ENCODE measurements around the gene ETV7.
A peak's percentile ranks its signal among the peaks of the same experiment; 100 is the strongest.

The ETV7 gene

DNA sequence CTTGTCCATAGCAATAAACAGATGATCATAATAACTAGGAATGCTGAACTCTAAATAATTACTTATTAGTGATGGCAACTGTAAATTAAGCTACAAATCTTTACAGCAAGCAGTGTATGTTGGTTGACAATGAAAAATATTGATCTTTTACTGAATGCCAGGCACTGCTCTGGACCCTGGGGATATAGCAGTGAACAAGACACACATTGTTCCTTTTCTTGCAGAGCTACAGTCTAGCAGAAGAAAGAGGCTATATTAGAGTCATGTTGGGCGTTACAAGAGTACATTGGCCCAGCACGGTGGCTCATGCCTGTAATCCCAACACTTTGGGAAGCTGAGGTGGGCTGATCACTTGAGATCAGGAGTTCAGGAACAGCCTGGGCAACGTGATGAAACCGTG, 43.7 kb upstream of the ETV7 start:
- Histone ChIP-seq H3K4me2 (ENCODE audit: low read depth, low read length, poor library complexity, severe bottlenecking) (no peak overlapping the region), H3K27ac (ENCODE audit: low read depth, low read length) (no peak overlapping the region)

DNA sequence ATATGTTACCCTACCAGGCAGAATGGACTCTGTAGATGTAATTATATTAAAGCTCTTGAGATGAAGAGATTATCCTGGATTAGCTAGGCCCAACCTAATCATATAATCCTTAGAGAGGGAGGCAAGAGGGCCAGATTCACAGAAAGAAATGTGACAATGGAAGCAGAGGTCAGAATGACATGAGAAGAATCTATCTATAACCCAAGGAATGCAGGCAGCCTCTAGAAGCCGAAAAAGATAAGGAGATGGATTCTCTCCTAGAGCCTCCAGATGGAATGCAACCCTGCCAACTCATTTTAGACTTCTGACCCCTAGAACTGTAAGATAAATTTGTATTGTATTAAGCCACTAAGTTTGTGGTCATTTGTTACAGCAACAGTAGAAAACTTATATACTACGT, 42.9 kb upstream of the ETV7 start:
- no peak overlapping the region for H3K4me3 ChIP-seq (ENCODE audit: insufficient read depth, low read length, poor library complexity, severe bottlenecking)
- no peaks in the 10 kb centered on the region for H3K36me3 ChIP-seq (ENCODE audit: low read length)
- H3K9me3 ChIP-seq (ENCODE audit: insufficient read depth, low read length) = no peaks in the 10 kb centered on the region
- no peak overlapping the region for H3K9ac ChIP-seq (ENCODE audit: low read length)
- no peak for TF ChIP-seq EZH2phosphoT487 (conservative IDR thresholded peaks at IDR 0.05; ENCODE audit: low read length)
- TF ChIP-seq, protein P1, sequence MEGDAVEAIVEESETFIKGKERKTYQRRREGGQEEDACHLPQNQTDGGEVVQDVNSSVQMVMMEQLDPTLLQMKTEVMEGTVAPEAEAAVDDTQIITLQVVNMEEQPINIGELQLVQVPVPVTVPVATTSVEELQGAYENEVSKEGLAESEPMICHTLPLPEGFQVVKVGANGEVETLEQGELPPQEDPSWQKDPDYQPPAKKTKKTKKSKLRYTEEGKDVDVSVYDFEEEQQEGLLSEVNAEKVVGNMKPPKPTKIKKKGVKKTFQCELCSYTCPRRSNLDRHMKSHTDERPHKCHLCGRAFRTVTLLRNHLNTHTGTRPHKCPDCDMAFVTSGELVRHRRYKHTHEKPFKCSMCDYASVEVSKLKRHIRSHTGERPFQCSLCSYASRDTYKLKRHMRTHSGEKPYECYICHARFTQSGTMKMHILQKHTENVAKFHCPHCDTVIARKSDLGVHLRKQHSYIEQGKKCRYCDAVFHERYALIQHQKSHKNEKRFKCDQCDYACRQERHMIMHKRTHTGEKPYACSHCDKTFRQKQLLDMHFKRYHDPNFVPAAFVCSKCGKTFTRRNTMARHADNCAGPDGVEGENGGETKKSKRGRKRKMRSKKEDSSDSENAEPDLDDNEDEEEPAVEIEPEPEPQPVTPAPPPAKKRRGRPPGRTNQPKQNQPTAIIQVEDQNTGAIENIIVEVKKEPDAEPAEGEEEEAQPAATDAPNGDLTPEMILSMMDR (IDR thresholded peaks at IDR 0.05; ENCODE audit: insufficient read depth, low read length, poor library complexity, severe bottlenecking) = no peak
- no peaks in the 10 kb centered on the region for H3K27me3 ChIP-seq (ENCODE audit: low read length)
- no peak overlapping the region for H3K4me2 ChIP-seq (ENCODE audit: low read depth, low read length, poor library complexity, severe bottlenecking)
- no peak overlapping the region for H2AFZ ChIP-seq (ENCODE audit: low read depth, low read length, severe bottlenecking)
- H3K79me2 ChIP-seq (ENCODE audit: insufficient read depth, low read length) = no peaks in the 10 kb centered on the region
- peaks cover 7% of the 10 kb centered on the region for H3F3A ChIP-seq (ENCODE audit: insufficient read depth)
- H4K20me1 ChIP-seq (ENCODE audit: low read depth, low read length) = no peaks in the 10 kb centered on the region
- H3K27ac ChIP-seq (ENCODE audit: low read depth, low read length) = no peak overlapping the region
- H3K9me2 ChIP-seq (replicated peaks; ENCODE audit: insufficient read depth, low read length) = no peaks in the 10 kb centered on the region

More for the DNA sequence above, 43.7 kb upstream of the ETV7 start:
- H3K36me3 ChIP-seq (ENCODE audit: low read length) = no peaks in the 10 kb centered on the region
- H2AFZ ChIP-seq (ENCODE audit: low read depth, low read length, severe bottlenecking) = no peak overlapping the region
- peaks cover 3% of the 10 kb centered on the region; the same call in 1 of the 2 replicates for H3F3A ChIP-seq (ENCODE audit: insufficient read depth)
- TF ChIP-seq EZH2phosphoT487 (conservative IDR thresholded peaks at IDR 0.05; ENCODE audit: low read length) = no peak
- TF ChIP-seq, protein P1 (IDR thresholded peaks at IDR 0.05; ENCODE audit: insufficient read depth, low read length, poor library complexity, severe bottlenecking) = no peak
- no peaks in the 10 kb centered on the region for H3K27me3 ChIP-seq (ENCODE audit: low read length)
- H4K20me1 ChIP-seq (ENCODE audit: low read depth, low read length) = no peaks in the 10 kb centered on the region
- H3K4me3 ChIP-seq (ENCODE audit: insufficient read depth, low read length, poor library complexity, severe bottlenecking) = no peak overlapping the region
- no peak overlapping the region for H3K9ac ChIP-seq (ENCODE audit: low read length)
- no peaks in the 10 kb centered on the region for H3K9me3 ChIP-seq (ENCODE audit: insufficient read depth, low read length)
- no peaks in the 10 kb centered on the region for H3K9me2 ChIP-seq (replicated peaks; ENCODE audit: insufficient read depth, low read length)
- H3K79me2 ChIP-seq (ENCODE audit: insufficient read depth, low read length) = no peaks in the 10 kb centered on the region

DNA sequence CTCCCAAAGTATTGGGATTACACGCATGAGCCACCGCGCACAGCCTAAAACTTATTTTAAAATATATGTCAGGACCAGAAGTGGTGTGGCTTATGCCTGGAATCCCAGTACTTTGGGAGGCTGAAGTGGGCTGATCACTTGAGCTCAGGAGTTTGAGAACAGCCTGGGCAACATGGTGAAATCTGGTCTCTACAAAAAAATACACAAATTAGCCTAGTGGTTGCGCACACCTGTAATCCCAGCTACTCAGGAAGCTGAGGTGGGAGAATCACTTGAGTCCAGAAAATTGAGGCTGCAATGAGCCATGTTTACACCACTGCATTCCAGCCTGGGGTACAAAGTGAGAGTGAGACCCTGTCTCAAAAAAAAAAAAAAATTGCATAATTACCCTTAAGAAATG, 41.4 kb upstream of the ETV7 start:
- TF ChIP-seq EZH2phosphoT487 (conservative IDR thresholded peaks at IDR 0.05; ENCODE audit: low read length) = no peak
- TF ChIP-seq, protein P1 (IDR thresholded peaks at IDR 0.05; ENCODE audit: insufficient read depth, low read length, poor library complexity, severe bottlenecking) = peak; percentile 19
- Histone ChIP-seq H3K9me3 (ENCODE audit: insufficient read depth, low read length) (no peaks in the 10 kb centered on the region), H3F3A (ENCODE audit: insufficient read depth) (peaks cover 13% of the 10 kb centered on the region), H3K9me2 (replicated peaks; ENCODE audit: insufficient read depth, low read length) (no peaks in the 10 kb centered on the region), H3K79me2 (ENCODE audit: insufficient read depth, low read length) (no peaks in the 10 kb centered on the region), H3K27me3 (ENCODE audit: low read length) (no peaks in the 10 kb centered on the region), H3K36me3 (ENCODE audit: low read length) (no peaks in the 10 kb centered on the region), H3K27ac (ENCODE audit: low read depth, low read length) (no peak overlapping the region), H3K4me2 (ENCODE audit: low read depth, low read length, poor library complexity, severe bottlenecking) (no peak overlapping the region), H3K4me3 (ENCODE audit: insufficient read depth, low read length, poor library complexity, severe bottlenecking) (no peak overlapping the region), H4K20me1 (ENCODE audit: low read depth, low read length) (no peaks in the 10 kb centered on the region), H3K9ac (ENCODE audit: low read length) (no peak overlapping the region), H2AFZ (ENCODE audit: low read depth, low read length, severe bottlenecking) (no peak overlapping the region)

Data from SU-DHL-6 (cell line).